DND-41 (cell line): ENCODE measurements around the gene AUTS2.

ENCODE experiments used
- CTCF ChIP-seq: IDR thresholded peaks from 2 replicates; pipeline ENCODE4 v1.5.1; 2012; ENCODE audit warnings: borderline replicate concordance, low read length, moderate library complexity, mild to moderate bottlenecking; ENCODE audit not compliant: poor library complexity, severe bottlenecking; ENCODE audit errors: extremely low read depth
- EZH2 ChIP-seq: IDR thresholded peaks from 3 replicates; pipeline ENCODE4 v1.6.1; 2012; ENCODE audit warnings: borderline replicate concordance, low read depth, mild to moderate bottlenecking, moderate library complexity, low read length, inconsistent platforms; ENCODE audit not compliant: severe bottlenecking

- no peak for TF ChIP-seq CTCF
- no peak for TF ChIP-seq EZH2
Observed at GRCh38 chr7:70776627-70777101, 1178.4 kb downstream of the AUTS2 start.
